ENCODE data around the gene C1orf232.

DNA sequence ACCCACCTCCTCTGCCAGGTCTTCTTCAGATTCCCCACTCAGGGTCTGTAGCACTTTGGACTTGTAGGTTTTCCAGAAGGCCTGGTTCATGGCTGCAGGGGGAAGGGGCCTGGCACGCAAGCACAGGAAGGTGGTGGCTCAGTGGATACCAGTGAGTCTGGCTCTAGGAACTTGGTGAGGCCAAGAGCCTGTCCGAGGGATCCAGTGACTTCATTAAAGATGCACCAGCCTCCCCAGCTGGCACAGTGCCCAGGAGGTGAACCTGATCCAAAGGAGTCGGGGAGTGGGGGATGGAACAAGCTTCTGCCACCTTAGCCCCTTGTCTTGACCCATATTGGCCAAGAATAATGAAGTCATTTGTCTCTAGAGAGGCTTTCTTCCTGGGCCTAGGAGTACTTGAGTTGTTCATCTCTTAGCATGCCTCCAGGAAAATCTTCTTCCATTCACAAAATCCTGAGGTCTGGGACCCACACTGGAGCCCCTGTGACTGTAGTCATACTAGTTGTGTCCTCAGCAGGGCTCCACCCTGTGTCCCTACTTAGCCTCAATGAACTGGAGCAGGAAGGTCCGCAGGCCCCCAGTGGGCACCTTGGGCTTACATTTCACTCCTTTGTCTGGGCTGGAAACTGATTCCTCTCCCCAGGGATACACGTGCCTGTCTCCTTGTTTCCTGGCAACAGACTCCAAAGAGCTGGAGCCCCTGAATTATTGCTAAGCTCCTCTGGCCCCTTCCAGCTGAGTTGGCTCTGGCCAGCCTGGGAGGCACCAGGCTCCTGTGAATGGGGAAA is at the start of gene C1orf232:
- TF ChIP-seq EZH2 (IDR thresholded peaks at IDR 0.05; ENCODE audit: insufficient read depth, poor library complexity, severe bottlenecking), result no peak
- no peak for TF ChIP-seq EZH2phosphoT487 (IDR thresholded peaks at IDR 0.05; ENCODE audit: insufficient read depth, low read depth)
